Fibroblast of skin of left biceps (primary cell): ENCODE results near the gene PRRC2B.
"Not testable (repeated sequence)": the region's sequence is repeated elsewhere in the genome, so short reads cannot be mapped to it uniquely, and the experiment has no call there.

Source experiments
- DNase-seq, 2 experiments: peaks; one replicate each; pipeline ENCODE4 v3.0.0-alpha.2; 2013; ENCODE audit warnings: low read depth in 2 of 2

PRRC2B gene

GRCh38 chr9:131539223-131539923, 145.5 kb downstream of the PRRC2B start:
- no peak for DNase-seq

- no peak for DNase-seq
These were observed 149.3 kb downstream of the PRRC2B start for GRCh38 chr9:131543141-131543540.

- no peak for DNase-seq
These were observed 151.3 kb downstream of the PRRC2B start, which contains the start of gene PRRT1B for GRCh38 chr9:131545003-131545785. Gene PRRT1B (plus strand): TSS chr9:131545523. CDS start chr9:131545616, 93 bp downstream.

GRCh38 chr9:131545786-131546335, 152.0 kb downstream of the PRRC2B start:
- no peak for DNase-seq

GRCh38 chr9:131546336-131547084, 152.6 kb downstream of the PRRC2B start:
- DNase-seq: no peak

- DNase-seq: not testable (repeated sequence)
These were observed 155.3 kb downstream of the PRRC2B start for GRCh38 chr9:131549186-131549585.
